Stimulated activated memory B cell treated with anti-CD40 and anti-IgM and Interleukin-4, amounts not matched to agents 10 μg/mL and 1 μg/mL and 100 μg/mL, for 72 hours (primary cell): ENCODE results near the gene METTL13.

Source experiments
- ATAC-seq: fragments of 150-1000 bp; cut with Tn5 transposase; 2 replicates; pipeline ENCODE4 v1.10.0; 2021
- H3K27ac Mint-ChIP-seq: one replicate; pipeline ENCODE4 v1.8.0; 2022; ENCODE audit warnings: mild to moderate bottlenecking, mixed read lengths
- H3K27me3 Mint-ChIP-seq: one replicate; pipeline ENCODE4 v1.8.0; 2022; ENCODE audit warnings: mixed read lengths
- H3K36me3 Mint-ChIP-seq: one replicate; pipeline ENCODE4 v1.8.0; 2022; ENCODE audit warnings: mixed read lengths
- H3K4me1 Mint-ChIP-seq: one replicate; pipeline ENCODE4 v1.8.0; 2022; ENCODE audit warnings: mixed read lengths
- H3K4me3 Mint-ChIP-seq: one replicate; pipeline ENCODE4 v1.8.0; 2022; ENCODE audit warnings: mild to moderate bottlenecking, moderate library complexity, mixed read lengths
- H3K9me3 Mint-ChIP-seq: one replicate; pipeline ENCODE4 v1.8.0; 2022; ENCODE audit warnings: mixed read lengths

METTL13 gene

GRCh38 chr1:171781176-171781875 is at the start of gene METTL13:
TSS of gene METTL13 (plus strand) at chr1:171781660. CDS start at chr1:171781968, 308 bp downstream.
- peak; percentile 100 for ATAC-seq
- Mint-ChIP-seq H3K9me3 (no peaks in the 10 kb centered on the region), H3K4me1 (peaks cover 47% of the 10 kb centered on the region)

GRCh38 chr1:171736196-171736595 is 45.3 kb upstream of the METTL13 start:
- H3K36me3 Mint-ChIP-seq, result peaks cover 25% of the 10 kb centered on the region
- H3K4me3 Mint-ChIP-seq, result no peak overlapping the region
- ATAC-seq, result no peak
- H3K9me3 Mint-ChIP-seq, result no peaks in the 10 kb centered on the region
- no peak overlapping the region for H3K27ac Mint-ChIP-seq
- no peaks in the 10 kb centered on the region for H3K27me3 Mint-ChIP-seq
- peaks cover 11% of the 10 kb centered on the region for H3K4me1 Mint-ChIP-seq

More at GRCh38 chr1:171781176-171781875, at the start of gene METTL13:
- H3K27me3 Mint-ChIP-seq, result no peaks in the 10 kb centered on the region
- peak within 1 kb of the TSS; percentile 88 for H3K27ac Mint-ChIP-seq
- peaks cover 24% of the 10 kb centered on the region for H3K36me3 Mint-ChIP-seq
- peak within 1 kb of the TSS; percentile 92 for H3K4me3 Mint-ChIP-seq

- Mint-ChIP-seq H3K36me3 (peaks cover 25% of the 10 kb centered on the region), H3K27ac (no peak overlapping the region), H3K4me3 (no peak overlapping the region), H3K27me3 (no peaks in the 10 kb centered on the region), H3K9me3 (no peaks in the 10 kb centered on the region), H3K4me1 (peaks cover 30% of the 10 kb centered on the region)
- ATAC-seq, result no peak
These were observed 42.5 kb upstream of the METTL13 start for GRCh38 chr1:171738911-171739310.

- Mint-ChIP-seq H3K9me3 (no peaks in the 10 kb centered on the region), H3K27ac (no peak overlapping the region), H3K36me3 (peaks cover 19% of the 10 kb centered on the region), H3K27me3 (no peaks in the 10 kb centered on the region), H3K4me3 (no peak overlapping the region), H3K4me1 (peaks cover 30% of the 10 kb centered on the region)
- no peak for ATAC-seq
These were observed 41.8 kb upstream of the METTL13 start for GRCh38 chr1:171739656-171740055.

- Mint-ChIP-seq H3K36me3 (peaks cover 15% of the 10 kb centered on the region), H3K4me1 (peaks cover 30% of the 10 kb centered on the region), H3K9me3 (no peaks in the 10 kb centered on the region), H3K4me3 (no peak overlapping the region), H3K27ac (peak overlapping the region; percentile 98), H3K27me3 (no peaks in the 10 kb centered on the region)
- ATAC-seq, result no peak
These were observed 41.0 kb upstream of the METTL13 start for GRCh38 chr1:171740356-171740863.

- H3K9me3 Mint-ChIP-seq, result no peaks in the 10 kb centered on the region
- peaks cover 30% of the 10 kb centered on the region for H3K4me1 Mint-ChIP-seq
- H3K27me3 Mint-ChIP-seq, result no peaks in the 10 kb centered on the region
- H3K4me3 Mint-ChIP-seq, result peak overlapping the region; percentile 99
- H3K27ac Mint-ChIP-seq, result peak overlapping the region; percentile 98
- peak; percentile 50 for ATAC-seq
- peaks cover 10% of the 10 kb centered on the region for H3K36me3 Mint-ChIP-seq
These were observed 40.2 kb upstream of the METTL13 start for GRCh38 chr1:171740987-171741871.

- Mint-ChIP-seq H3K27me3 (no peaks in the 10 kb centered on the region), H3K4me3 (peak within 1 kb of the TSS; percentile 99), H3K36me3 (peaks cover 3% of the 10 kb centered on the region), H3K27ac (peak within 1 kb of the TSS; percentile 98), H3K4me1 (peaks cover 30% of the 10 kb centered on the region), H3K9me3 (no peaks in the 10 kb centered on the region)
- peak; percentile 98 for ATAC-seq
These were observed 39.4 kb upstream of the METTL13 start, which contains the start of gene VAMP4 for GRCh38 chr1:171741872-171742576. TSS of gene VAMP4 (minus strand) at chr1:171742065. CDS start at chr1:171738414, 3,651 bp downstream.

- H3K4me1 Mint-ChIP-seq, result peaks cover 30% of the 10 kb centered on the region
- ATAC-seq, result no peak
- H3K9me3 Mint-ChIP-seq, result no peaks in the 10 kb centered on the region
- H3K27ac Mint-ChIP-seq, result peak overlapping the region; percentile 98
- no peaks in the 10 kb centered on the region for H3K27me3 Mint-ChIP-seq
- H3K36me3 Mint-ChIP-seq, result no peaks in the 10 kb centered on the region
- peak overlapping the region; percentile 99 for H3K4me3 Mint-ChIP-seq
These were observed 38.9 kb upstream of the METTL13 start for GRCh38 chr1:171742577-171742922.

- no peak for ATAC-seq
- Mint-ChIP-seq H3K27ac (peak overlapping the region; percentile 98), H3K4me1 (peaks cover 30% of the 10 kb centered on the region), H3K36me3 (no peaks in the 10 kb centered on the region), H3K27me3 (no peaks in the 10 kb centered on the region), H3K4me3 (peak overlapping the region; percentile 99), H3K9me3 (no peaks in the 10 kb centered on the region)
These were observed 38.2 kb upstream of the METTL13 start for GRCh38 chr1:171743081-171743870.

GRCh38 chr1:171744986-171745385 is 36.5 kb upstream of the METTL13 start:
- no peaks in the 10 kb centered on the region for H3K9me3 Mint-ChIP-seq
- H3K4me3 Mint-ChIP-seq, result no peak overlapping the region
- no peaks in the 10 kb centered on the region for H3K27me3 Mint-ChIP-seq
- no peak for ATAC-seq
- peaks cover 26% of the 10 kb centered on the region for H3K4me1 Mint-ChIP-seq
- no peaks in the 10 kb centered on the region for H3K36me3 Mint-ChIP-seq
- no peak overlapping the region for H3K27ac Mint-ChIP-seq

- H3K4me3 Mint-ChIP-seq, result no peak overlapping the region
- H3K9me3 Mint-ChIP-seq, result no peaks in the 10 kb centered on the region
- no peaks in the 10 kb centered on the region for H3K36me3 Mint-ChIP-seq
- no peak overlapping the region for H3K27ac Mint-ChIP-seq
- no peaks in the 10 kb centered on the region for H3K27me3 Mint-ChIP-seq
- ATAC-seq, result no peak
- H3K4me1 Mint-ChIP-seq, result peaks cover under 1% of the 10 kb centered on the region
These were observed 32.8 kb upstream of the METTL13 start for GRCh38 chr1:171748651-171749050.

- no peak for ATAC-seq
- H3K4me1 Mint-ChIP-seq, result no peaks in the 10 kb centered on the region
- peaks cover 10% of the 10 kb centered on the region for H3K27me3 Mint-ChIP-seq
- H3K36me3 Mint-ChIP-seq, result no peaks in the 10 kb centered on the region
- no peaks in the 10 kb centered on the region for H3K9me3 Mint-ChIP-seq
- H3K4me3 Mint-ChIP-seq, result no peak overlapping the region
- no peak overlapping the region for H3K27ac Mint-ChIP-seq
These were observed 30.2 kb upstream of the METTL13 start for GRCh38 chr1:171751221-171751620.

GRCh38 chr1:171753182-171753581 is 28.3 kb upstream of the METTL13 start:
- no peaks in the 10 kb centered on the region for H3K9me3 Mint-ChIP-seq
- peaks cover 15% of the 10 kb centered on the region for H3K27me3 Mint-ChIP-seq
- H3K4me3 Mint-ChIP-seq, result no peak overlapping the region
- no peaks in the 10 kb centered on the region for H3K36me3 Mint-ChIP-seq
- H3K27ac Mint-ChIP-seq, result no peak overlapping the region
- ATAC-seq, result no peak
- no peaks in the 10 kb centered on the region for H3K4me1 Mint-ChIP-seq

GRCh38 chr1:171753685-171754352 is 27.6 kb upstream of the METTL13 start:
- Mint-ChIP-seq H3K27ac (no peak overlapping the region), H3K36me3 (no peaks in the 10 kb centered on the region), H3K27me3 (peaks cover 15% of the 10 kb centered on the region)

More at GRCh38 chr1:171753685-171754352, 27.6 kb upstream of the METTL13 start:
- H3K4me1 Mint-ChIP-seq, result no peaks in the 10 kb centered on the region
- no peaks in the 10 kb centered on the region for H3K9me3 Mint-ChIP-seq
- no peak overlapping the region for H3K4me3 Mint-ChIP-seq
- ATAC-seq, result no peak
